GM21825 (cell line): ENCODE data around the gene TSPAN33.

Experiments used
- ATAC-seq: cut with Tn5 transposase; IDR thresholded peaks from one replicate; pipeline ENCODE4 v1.9.1; 2021; ENCODE audit warnings: mild to moderate bottlenecking, moderate library complexity; ENCODE audit not compliant: unreplicated experiment

The TSPAN33 gene

DNA sequence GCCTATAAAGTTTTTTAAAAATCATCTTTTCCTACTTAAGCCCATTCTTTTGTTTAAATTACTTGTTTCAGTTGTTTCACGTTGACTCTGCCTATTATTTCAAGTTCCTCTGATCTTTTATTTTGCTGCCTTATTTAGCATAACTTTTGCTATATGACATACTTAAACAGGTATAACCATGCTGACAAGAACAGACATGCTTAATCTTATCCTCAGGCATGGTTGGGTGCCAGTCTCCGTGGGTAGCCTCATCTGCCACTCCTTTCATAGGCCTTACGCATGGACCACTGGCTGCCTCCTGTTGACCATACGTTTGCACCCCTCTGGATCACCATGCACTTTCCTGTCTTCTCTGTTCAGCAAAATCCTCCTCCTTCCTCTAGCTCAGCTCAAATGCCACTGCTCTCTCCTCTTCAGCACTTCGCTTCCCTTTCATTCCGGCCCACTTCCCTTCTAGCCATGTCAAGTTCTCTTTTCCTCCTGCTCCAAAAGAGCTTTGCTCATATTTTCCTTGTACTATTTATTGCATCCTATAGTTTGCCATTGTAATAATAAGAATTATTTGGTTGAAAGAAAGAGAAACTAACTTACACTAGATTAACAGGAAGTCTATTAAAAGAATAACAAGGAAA, 10.0 kb upstream of the TSPAN33 start:
- no peak for ATAC-seq

GRCh38 chr7:129136887-129137642, 7.4 kb upstream of the TSPAN33 start:
- no peak for ATAC-seq

GRCh38 chr7:129143724-129144094, 798 bp upstream of the TSPAN33 start:
- no peak for ATAC-seq

- no peak for ATAC-seq
These were observed 544 bp downstream of the TSPAN33 start for GRCh38 chr7:129144834-129145668.

GRCh38 chr7:129146237-129146979, 1.9 kb downstream of the TSPAN33 start:
- ATAC-seq = peak; percentile 66

GRCh38 chr7:129147731-129148130, 3.2 kb downstream of the TSPAN33 start:
- ATAC-seq = no peak

DNA sequence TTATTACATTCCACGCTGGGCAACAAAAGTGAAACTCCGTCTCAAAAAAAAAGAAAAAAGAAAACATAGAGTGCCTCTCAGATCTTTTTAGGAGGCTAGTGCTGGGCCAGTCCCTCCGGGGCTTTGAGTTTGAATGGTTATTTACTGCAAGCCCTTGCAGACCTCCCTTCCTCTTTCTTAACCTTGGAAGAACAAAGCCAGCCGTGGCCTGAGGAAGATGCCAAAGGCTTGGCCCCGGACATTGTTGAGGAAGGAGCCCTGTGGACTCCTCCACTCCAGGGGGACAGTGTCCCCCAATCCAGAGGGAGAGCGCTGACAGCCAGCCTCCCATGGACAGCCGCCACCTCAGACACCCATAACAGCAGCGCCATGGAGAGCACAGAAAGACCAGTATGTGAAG, 5.0 kb downstream of the TSPAN33 start:
- ATAC-seq = no peak

GRCh38 chr7:129150199-129150996, 5.9 kb downstream of the TSPAN33 start:
- ATAC-seq = no peak

DNA sequence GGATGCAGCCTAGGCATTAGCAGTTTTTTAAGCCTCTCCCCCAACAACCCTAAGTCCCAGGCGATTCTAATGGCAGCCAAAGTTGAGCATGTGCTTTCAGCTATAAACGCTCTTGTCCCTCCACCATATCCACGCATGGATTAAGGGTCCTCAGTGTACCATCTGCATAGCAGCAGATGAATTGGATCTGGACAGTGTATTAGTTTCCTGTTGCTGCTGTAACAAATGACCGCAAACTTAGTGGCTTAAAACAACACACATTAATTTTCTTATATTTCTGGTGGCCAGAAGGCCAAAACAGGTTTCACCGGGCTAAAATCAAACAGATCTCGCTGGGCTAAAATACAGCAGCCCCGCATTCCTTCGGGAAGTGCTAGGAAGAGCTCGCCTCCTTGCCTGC, 13.1 kb downstream of the TSPAN33 start:
- ATAC-seq = no peak

GRCh38 chr7:129159539-129159938, 15.0 kb downstream of the TSPAN33 start:
- ATAC-seq = no peak

DNA sequence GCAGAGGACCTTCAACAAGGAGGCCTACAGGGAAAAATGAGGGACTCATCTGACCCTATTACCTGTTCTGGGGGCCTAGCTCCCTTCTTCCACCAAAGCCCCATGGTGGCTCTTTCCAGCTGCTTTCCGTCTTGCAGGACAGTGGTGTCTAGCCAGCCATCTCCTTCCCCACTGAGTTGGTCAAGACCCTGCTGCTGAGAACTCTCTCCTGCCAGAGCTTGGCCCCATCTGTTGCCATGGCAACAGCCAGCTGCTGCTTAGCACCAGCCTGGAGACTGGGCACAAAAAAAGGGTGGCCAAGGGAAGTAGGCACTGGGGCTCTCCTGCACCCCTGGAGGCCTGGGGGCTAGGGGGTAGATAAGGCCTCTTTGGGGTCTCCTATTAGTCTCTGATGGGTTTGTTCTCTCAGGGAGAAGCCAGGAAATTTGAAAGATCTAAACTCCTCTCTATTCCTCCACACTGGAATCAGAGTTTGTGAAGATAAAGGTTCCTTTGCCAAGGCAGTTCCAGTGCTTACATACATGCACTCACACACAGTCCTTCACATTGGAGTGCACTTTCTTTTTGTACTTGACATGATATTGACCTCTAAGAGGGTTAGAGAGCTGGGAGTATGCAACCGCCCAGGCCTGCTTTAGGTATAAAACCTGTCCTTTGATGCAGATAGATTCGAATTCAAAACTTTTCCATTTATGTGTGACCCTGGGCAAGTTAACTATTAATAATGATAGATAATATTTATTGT, 15.8 kb downstream of the TSPAN33 start:
- ATAC-seq = no peak

DNA sequence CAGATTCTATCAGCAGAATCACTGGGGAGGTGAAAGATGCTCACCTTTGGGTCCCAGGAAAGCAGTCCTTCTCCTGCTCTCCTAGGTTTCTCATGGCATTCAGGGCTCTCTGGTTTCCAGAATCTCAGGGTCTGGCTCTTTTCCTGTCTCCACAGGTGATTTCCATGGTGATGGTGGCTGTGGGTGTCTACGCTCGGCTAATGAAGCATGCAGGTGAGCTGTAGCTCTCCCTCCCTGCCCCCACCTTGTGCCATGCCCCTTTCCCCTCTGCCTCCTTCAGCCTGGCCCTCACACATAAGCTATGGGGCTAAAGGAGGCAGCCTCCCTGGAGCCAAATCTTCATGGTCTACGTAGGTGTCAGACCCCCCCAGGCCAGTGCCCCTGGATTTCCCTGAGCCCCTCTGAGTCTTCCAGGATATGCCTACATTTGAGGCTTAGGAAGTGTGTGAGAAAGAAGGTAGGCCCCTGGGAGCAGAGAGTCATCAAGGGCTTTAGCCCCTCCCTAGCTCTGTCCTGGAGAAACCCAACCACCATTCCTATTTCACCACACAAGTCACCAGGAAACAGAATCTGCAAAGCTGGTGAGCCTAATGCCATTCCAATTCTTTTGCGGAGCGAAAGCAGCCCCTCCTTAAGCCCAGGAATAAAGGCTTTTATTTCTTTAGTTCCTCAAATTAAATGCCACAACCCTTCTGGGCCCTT, 17.2 kb downstream of the TSPAN33 start:
- no peak for ATAC-seq

DNA sequence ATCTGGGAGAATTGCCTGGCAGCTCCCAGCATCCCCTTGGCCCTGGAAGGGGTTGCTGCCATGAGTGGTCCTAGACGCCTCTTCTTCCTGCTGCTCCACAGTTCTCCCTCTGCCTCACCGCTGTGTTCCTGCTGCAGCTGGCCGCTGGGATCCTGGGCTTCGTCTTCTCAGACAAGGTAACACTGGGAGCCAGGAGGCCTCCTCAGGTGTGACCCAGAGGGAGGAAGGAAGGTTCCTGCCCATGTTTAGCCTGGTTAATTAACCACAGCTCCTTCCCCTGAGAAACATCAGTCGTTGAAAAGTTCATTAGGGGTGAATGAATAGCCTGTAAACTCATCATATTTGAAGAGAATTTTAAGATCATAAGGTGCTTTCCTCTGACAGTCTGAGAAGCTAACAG, 18.2 kb downstream of the TSPAN33 start:
- ATAC-seq = no peak

DNA sequence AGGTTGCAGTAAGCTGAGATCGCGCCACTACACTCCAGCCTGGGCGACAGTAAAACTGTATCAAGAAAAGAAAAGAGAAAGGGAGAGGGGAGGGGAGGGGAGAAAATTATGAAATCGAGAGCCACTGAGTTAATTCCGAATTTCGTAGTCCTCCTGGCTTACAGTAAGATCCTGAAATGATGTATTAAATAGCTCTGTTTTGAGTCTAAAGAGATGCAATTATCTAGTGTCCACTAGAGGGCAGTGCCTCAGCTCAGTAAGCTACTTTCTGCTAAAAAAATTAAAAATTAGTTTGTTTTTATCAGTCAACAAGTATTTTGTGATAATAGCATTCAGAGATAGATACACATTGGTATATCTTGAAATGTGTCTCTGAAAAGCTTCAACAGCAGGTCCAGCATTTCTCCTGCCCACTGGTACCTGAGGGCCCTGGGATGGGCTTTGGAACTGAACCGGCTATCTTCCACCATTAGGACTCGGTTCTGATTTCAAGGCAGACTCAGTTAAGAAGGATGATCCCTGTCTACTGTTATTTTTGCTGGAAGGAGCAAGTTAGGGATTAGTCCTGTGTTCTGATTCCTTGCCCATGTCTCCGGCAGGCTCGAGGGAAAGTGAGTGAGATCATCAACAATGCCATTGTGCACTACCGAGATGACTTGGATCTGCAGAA, 19.5 kb downstream of the TSPAN33 start:
- no peak for ATAC-seq

GRCh38 chr7:129166745-129167144, 22.2 kb downstream of the TSPAN33 start:
- ATAC-seq = no peak

GRCh38 chr7:129167817-129168216, 23.3 kb downstream of the TSPAN33 start:
- ATAC-seq = no peak

DNA sequence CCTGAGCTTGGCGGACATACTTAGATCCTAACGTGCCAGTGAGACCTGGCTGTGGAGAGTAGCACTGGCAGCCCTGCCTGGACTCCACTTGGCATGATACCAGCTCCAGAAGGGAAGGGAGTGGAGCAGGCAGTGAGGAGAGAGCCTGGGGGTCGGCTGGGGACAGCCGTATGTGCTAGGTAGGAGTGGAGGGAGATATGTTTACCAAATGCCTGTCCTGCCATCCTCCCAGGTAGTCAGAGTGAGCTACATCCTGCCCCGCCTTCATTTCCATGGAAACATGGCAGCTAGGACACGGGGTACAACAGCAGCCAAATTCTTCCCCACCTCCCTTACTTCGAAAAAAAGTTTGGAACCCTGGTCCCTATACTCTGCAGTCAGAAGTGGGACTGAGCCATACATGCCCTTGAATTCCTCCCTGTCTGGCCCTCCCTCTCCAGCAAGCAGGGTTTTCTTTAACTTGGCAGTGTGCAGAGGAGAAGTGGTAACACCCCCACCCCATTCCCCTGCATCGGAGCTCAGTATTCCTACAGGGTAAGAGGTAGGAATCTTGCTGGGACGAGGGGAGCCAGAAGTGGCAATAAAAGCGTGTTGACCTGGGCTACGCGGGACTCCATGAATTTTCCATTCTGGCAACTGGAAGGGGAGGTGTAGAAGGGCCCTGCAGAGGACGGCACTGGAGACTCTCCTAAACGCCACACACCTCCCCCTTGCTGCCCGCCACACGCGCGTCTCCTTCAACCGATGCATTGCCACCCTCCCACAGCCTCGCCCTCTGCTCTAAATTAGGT, 23.9 kb downstream of the TSPAN33 start:
- ATAC-seq = no peak
